Measurements from ENCODE around the gene IDI2.

The IDI2 gene

GRCh38 chr10:983971-984655 lies 41.5 kb downstream of the IDI2 start:
- DNase-seq (ENCODE audit: low read depth in 2 of 3, low spot score in 1 of 3) = no peak

DNA sequence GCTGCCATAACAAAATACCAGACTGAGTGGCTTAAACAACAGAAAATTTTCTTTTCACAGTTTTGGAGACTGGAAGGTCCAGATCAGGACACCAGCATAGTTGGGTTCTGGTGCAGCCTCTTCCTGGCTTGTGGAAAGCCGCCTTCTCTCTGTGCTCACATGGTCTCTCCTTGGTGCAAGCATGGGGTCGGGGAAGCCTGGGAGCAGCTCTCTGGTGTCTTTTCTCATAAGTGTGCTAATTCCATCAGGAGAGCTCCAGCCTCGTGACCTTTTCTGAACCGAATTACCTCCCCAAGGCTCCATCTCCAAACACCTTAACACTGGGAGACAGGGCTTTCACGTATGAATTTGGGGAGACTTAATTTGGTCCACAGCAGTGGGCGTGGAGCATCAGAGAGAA lies 42.3 kb downstream of the IDI2 start:
- no peak for DNase-seq (ENCODE audit: low read depth in 2 of 3, low spot score in 1 of 3)

GRCh38 chr10:980468-981093 lies 45.1 kb downstream of the IDI2 start:
- no peak for DNase-seq (ENCODE audit: low read depth in 2 of 3, low spot score in 1 of 3)

- DNase-seq (ENCODE audit: low read depth in 2 of 3, low spot score in 1 of 3) = no peak
These were observed 46.7 kb downstream of the IDI2 start for GRCh38 chr10:978826-979421.

DNA sequence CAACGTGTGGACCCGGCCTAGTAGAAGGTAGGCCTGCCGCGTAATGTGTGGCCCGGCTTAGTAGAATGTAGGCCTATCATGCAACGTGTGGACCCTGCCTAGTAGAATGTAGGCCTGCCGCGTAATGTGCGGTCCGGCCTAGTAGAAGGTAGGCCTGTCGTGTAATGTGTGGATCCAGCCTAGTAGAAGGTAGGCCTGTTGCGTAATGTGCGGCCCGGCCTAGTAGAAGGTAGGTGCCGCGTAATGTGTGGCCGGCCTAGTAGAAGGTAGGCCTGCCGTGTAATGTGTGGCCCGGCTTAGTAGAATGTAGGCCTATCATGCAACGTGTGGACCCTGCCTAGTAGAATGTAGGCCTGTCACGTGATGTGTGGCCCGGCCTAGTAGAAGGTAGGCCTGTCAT lies 49.3 kb downstream of the IDI2 start:
- DNase-seq (ENCODE audit: low read depth in 2 of 3, low spot score in 1 of 3) = no peak

DNA sequence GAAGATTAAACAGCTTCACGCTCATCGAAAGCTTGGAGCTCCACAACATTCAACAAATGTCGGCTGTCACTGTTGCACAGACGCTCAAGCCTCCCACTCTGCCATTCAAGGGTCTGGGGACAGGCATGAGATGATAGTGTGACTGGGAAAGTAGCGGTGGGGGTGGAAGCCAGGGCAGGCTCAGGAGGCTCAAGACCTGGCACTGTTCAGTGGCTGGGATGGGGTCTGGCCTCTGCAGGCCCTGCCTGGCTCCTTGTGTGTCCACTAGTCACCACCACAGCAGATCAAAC lies 50.9 kb downstream of the IDI2 start:
- DNase-seq (ENCODE audit: low read depth in 2 of 3, low spot score in 1 of 3) = no peak

DNA sequence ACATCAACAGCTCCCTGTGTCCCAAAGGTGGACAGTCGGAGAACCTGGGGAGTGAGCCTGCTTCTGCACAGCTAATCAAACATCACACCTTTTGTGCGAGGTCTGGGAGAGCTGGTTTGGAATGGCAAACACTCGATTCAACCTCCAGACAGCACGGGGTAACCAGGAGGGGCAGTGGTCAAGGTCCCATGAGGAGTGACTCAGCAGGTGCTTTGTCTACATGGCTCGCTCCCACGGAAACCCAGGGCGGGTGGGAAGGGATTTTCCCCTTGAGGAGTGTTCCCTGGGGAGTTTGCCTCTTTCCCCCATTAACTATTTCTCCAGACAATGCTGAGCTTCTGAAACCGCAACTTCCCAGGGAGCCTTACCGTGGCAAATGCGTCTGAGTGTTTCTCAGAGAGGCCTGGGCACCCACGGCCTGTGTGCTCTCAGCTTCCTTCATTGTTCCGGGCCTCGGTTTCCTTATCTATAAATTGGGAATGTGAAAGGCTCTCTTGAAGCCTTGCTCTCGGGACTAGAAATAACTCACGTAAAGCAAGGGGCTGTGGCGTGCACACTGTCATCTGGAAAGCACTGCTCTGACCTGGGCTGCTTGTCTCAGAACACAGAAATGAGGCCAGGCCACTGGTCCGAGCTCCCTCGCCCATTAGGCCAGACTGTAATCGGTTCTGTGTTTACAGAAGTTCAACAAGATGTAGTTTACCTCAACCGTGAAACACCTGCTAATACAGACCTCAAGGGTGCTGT lies 51.4 kb downstream of the IDI2 start:
- no peak for DNase-seq (ENCODE audit: low read depth in 2 of 3, low spot score in 1 of 3)

GRCh38 chr10:972763-973162 lies 52.9 kb downstream of the IDI2 start:
- no peak for DNase-seq (ENCODE audit: low read depth in 2 of 3, low spot score in 1 of 3)

GRCh38 chr10:971613-972012 lies 54.0 kb downstream of the IDI2 start:
- DNase-seq (ENCODE audit: low read depth in 2 of 3, low spot score in 1 of 3) = no peak

DNA sequence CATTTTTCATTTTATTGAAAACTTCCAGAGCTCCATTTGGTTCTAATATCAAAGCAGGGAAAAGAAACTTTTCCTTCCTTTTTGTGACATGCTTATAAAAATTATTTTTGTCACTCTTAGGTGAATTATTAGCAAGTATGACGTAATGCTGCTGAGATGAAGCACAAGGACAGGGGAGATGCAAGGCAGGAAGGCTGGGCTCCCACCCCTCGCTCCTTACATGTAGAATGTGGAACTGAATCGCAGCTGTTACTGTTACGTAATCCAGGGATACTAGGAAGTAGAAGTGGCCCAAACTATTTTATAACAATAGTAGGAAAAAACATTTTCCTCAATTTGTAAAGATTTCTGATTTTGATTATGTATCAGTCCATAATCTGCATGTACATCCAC lies 54.5 kb downstream of the IDI2 start:
- DNase-seq (ENCODE audit: low read depth in 2 of 3, low spot score in 1 of 3) = no peak

- no peak for DNase-seq (ENCODE audit: low read depth in 2 of 3, low spot score in 1 of 3)
These were observed 55.1 kb downstream of the IDI2 start for GRCh38 chr10:970311-971149.

GRCh38 chr10:969473-970150 lies 56.0 kb downstream of the IDI2 start:
- DNase-seq (ENCODE audit: low read depth in 2 of 3, low spot score in 1 of 3) = no peak
